ENCODE data around the gene HMG20A. TPM values are rescaled to one million over a fixed set of nuclear protein-coding genes. Genes with fewer than 3 reads are reported as not detected.

HMG20A gene
- total and polyA plus RNA-seq, 10 of the 15 experiments (the other 5 are each of a cell fraction or from before 2014, with no cell fraction given) = 30.0 to 98.7 (median 46.8) TPM

GRCh38 chr15:77518458-77518857 lies 97.8 kb downstream of the HMG20A start (continued):
- TF ChIP-seq ZBTB4 (CRISPR knock-in tag; IDR thresholded peaks at IDR 0.05) = no peak
- no peak for TF ChIP-seq ZZZ3 (IDR thresholded peaks at IDR 0.05; ENCODE audit: control insufficient read depth, insufficient read length, low read depth)
- no peak for TF ChIP-seq HCFC1 (IDR thresholded peaks at IDR 0.05; ENCODE audit: low read length)
- TF ChIP-seq ZBED1 (IDR thresholded peaks at IDR 0.05; ENCODE audit: borderline replicate concordance) = no peak
- TF ChIP-seq ATF7 (IDR thresholded peaks at IDR 0.05; ENCODE audit: low read depth) = no peak
- TF ChIP-seq ZSCAN29 (IDR thresholded peaks at IDR 0.05) = no peak

GRCh38 chr15:77519540-77519939 lies 98.9 kb downstream of the HMG20A start:
- Histone ChIP-seq H3K79me2 (ENCODE audit: control insufficient read depth, insufficient read depth, low read length) (no peaks in the 10 kb centered on the region), H3K36me3 (ENCODE audit: control insufficient read depth in 2 of 2, insufficient read depth in 2 of 2, low read length in 1 of 2) (no peaks in the 10 kb centered on the region), H3K27me3 (replicated peaks in 1 of 2; ENCODE audit: control insufficient read depth in 2 of 2, insufficient read depth in 2 of 2, low read length in 1 of 2) (no peaks in the 10 kb centered on the region; a peak in 1 of 4 replicates), H4K20me1 (ENCODE audit: control insufficient read depth, insufficient read depth) (no peaks in the 10 kb centered on the region), H2AFZ (ENCODE audit: control insufficient read depth, low read depth, low read length) (no peak overlapping the region), H3K9me3 (replicated peaks; ENCODE audit: control insufficient read depth, insufficient read depth, low read length) (no peaks in the 10 kb centered on the region), H3K4me2 (ENCODE audit: control insufficient read depth, insufficient read depth) (no peak overlapping the region), H3K4me3 (no peak overlapping the region), H3K4me1 (ENCODE audit: control insufficient read depth, insufficient read depth, low read length) (no peaks in the 10 kb centered on the region), H3K9ac (ENCODE audit: control insufficient read depth, insufficient read depth, low read length) (no peak overlapping the region), H3K27ac (ENCODE audit: control insufficient read depth, insufficient read depth) (no peak overlapping the region)
- POLR2A ChIA-PET = no interaction called here
- no peak for FAIRE-seq
- no peak for DNase-seq (ENCODE audit: low read depth, low spot score)
- in situ Hi-C loops (cut with MboI) = no loop called here
- WGBS (ENCODE audit: insufficient coverage, insufficient replicate concordance, low lambda C conversion rate, missing lambda C conversion rate) = 70% methylated on average over 3 of the region's 3 CpGs
- no TSS peak for BruUV-seq (replicated peaks)
- no peak for ATAC-seq
- RAD21 ChIA-PET (ENCODE audit: unreplicated experiment) = no interaction called here
- TF ChIP-seq CREM (IDR thresholded peaks at IDR 0.05; ENCODE audit: low read depth) (no peak), CREB1 (IDR thresholded peaks at IDR 0.05; ENCODE audit: low read depth) (no peak), CBFB (IDR thresholded peaks at IDR 0.05; ENCODE audit: low read depth) (no peak), MTA2 (IDR thresholded peaks at IDR 0.05; ENCODE audit: low read depth) (no peak), TARDBP (IDR thresholded peaks at IDR 0.05; ENCODE audit: borderline replicate concordance) (no peak), TAF1 (IDR thresholded peaks at IDR 0.05; ENCODE audit: borderline replicate concordance, low read depth, low read length) (no peak), EGR1 (IDR thresholded peaks at IDR 0.05; ENCODE audit: borderline replicate concordance in 1 of 2, low read depth in 2 of 2, low read length in 2 of 2) (no peak), ZNF384 (IDR thresholded peaks at IDR 0.05; ENCODE audit: borderline replicate concordance, low read depth, low read length) (no peak)
- CTCF ChIA-PET = interaction anchor here (0.6 kb wide), 1 partner anchor 875 kb away, joined by 3 read pairs; no protein-coding TSS in a partner anchor
- intact Hi-C loops (cut with micrococcal nuclease; ENCODE audit: unreplicated experiment) = no loop called here
- SMC1A ChIA-PET (ENCODE audit: uncharacterized antibody, unreplicated experiment) = no interaction called here
